DOHH2 (cell line): ENCODE measurements around the gene TMEM30A.

Experiments
- H3F3A ChIP-seq: fragments of 200-600 bp; sonication (generic), shearing (Covaris generic); 2 replicates; pipeline ENCODE4 v1.6.0; 2016; ENCODE audit warnings: antibody characterized with exemption, mild to moderate bottlenecking; ENCODE audit not compliant: control insufficient read depth, insufficient read depth
- H3K27ac ChIP-seq: fragments of 200-600 bp; sonication (generic); 2 replicates; pipeline ENCODE4 v1.5.1; 2014; ENCODE audit warnings: low read depth, mild to moderate bottlenecking, low read length, moderate library complexity
- H3K27me3 ChIP-seq: fragments of 200-600 bp; sonication (generic); 2 replicates; pipeline ENCODE4 v1.6.1; 2014; ENCODE audit warnings: mild to moderate bottlenecking, low read length, mixed read lengths; ENCODE audit not compliant: control insufficient read depth
- H3K36me3 ChIP-seq: fragments of 200-600 bp; sonication (generic); 2 replicates; pipeline ENCODE4 v1.6.1; 2014; ENCODE audit warnings: mild to moderate bottlenecking, low read length, moderate library complexity, mixed read lengths; ENCODE audit not compliant: control insufficient read depth
- H3K4me1 ChIP-seq: fragments of 200-600 bp; sonication (generic); 2 replicates; pipeline ENCODE4 v1.6.1; 2014; ENCODE audit warnings: mild to moderate bottlenecking, low read length, mixed read lengths; ENCODE audit not compliant: control insufficient read depth
- H3K4me2 ChIP-seq: fragments of 200-600 bp; sonication (generic); 2 replicates; pipeline ENCODE4 v1.6.0; 2014; ENCODE audit warnings: mild to moderate bottlenecking, low read length, moderate library complexity
- H3K4me3 ChIP-seq: fragments of 200-600 bp; sonication (generic); 2 replicates; pipeline ENCODE4 v1.5.1; 2014; ENCODE audit warnings: mild to moderate bottlenecking, low read length, mixed read lengths
- H3K79me2 ChIP-seq: fragments of 200-600 bp; sonication (generic); 2 replicates; pipeline ENCODE4 v1.6.1; 2014; ENCODE audit warnings: mild to moderate bottlenecking, low read length, mixed read lengths; ENCODE audit not compliant: control insufficient read depth
- H3K9me2 ChIP-seq: fragments of 200-600 bp; sonication (generic); replicated peaks from 2 replicates; pipeline ENCODE4 v1.6.1; 2014; ENCODE audit warnings: mild to moderate bottlenecking, low read length, mixed read lengths; ENCODE audit not compliant: control insufficient read depth
- H3K9me3 ChIP-seq: fragments of 200-600 bp; sonication (generic); 2 replicates; pipeline ENCODE4 v1.6.1; 2014; ENCODE audit warnings: antibody characterized with exemption, low read length, mixed read lengths; ENCODE audit not compliant: control insufficient read depth, insufficient read depth
- H4K20me1 ChIP-seq: fragments of 200-600 bp; sonication (generic); 2 replicates; pipeline ENCODE4 v1.6.0; 2014; ENCODE audit warnings: low read depth, mild to moderate bottlenecking, antibody characterized with exemption, low read length, moderate library complexity; ENCODE audit not compliant: control insufficient read depth, insufficient read depth
- EZH2phosphoT487 ChIP-seq: fragments of 200-600 bp; sonication (generic); IDR thresholded peaks from 2 replicates; pipeline ENCODE4 v1.6.1; 2017; ENCODE audit warnings: borderline replicate concordance, mild to moderate bottlenecking, antibody characterized with exemption, low read length, moderate library complexity, mixed read lengths
- TF ChIP-seq, protein P1 (sequence below): fragments of 200-600 bp; sonication (generic); IDR thresholded peaks from one replicate; pipeline ENCODE4 v1.5.1; 2014; ENCODE audit warnings: antibody characterized with exemption, mild to moderate bottlenecking, low read depth, low read length; ENCODE audit not compliant: poor library complexity, severe bottlenecking

TMEM30A gene

DNA sequence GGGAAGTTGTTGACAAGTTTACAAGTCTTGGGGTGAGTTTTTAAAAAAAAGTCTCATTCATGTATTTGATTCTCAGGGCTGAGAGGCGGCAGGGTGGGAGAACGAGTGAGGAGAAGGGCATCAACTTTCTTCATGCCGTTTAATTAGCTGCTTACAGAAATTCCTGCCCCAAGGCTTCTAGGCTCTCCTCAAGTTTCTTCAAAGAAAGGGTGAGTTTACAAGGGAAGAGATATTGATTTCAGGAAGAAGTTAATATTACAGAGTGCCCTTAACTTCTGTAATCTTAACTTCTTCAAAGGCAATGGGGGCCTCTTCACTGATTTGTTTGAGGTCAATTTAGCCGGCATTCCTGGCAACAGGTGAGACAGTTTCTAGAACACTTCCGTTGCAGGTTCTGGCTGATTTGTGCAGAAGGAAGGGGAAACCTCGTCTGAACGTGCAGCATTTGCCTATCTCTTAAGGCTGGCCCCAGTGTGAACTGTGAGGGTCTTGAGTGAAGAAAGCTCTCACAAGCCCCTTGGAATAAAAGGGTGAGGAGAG, 75.3 kb downstream of the TMEM30A start:
- Histone ChIP-seq H3K27ac (no peak overlapping the region), H3K9me2 (no peaks in the 10 kb centered on the region), H3K4me2 (no peak overlapping the region), H3F3A (no peaks in the 10 kb centered on the region), H3K4me3 (no peak overlapping the region), H3K27me3 (peaks cover 26% of the 10 kb centered on the region), H3K79me2 (no peaks in the 10 kb centered on the region), H3K9me3 (no peaks in the 10 kb centered on the region), H3K4me1 (no peaks in the 10 kb centered on the region; the same call in 1 of the 2 replicates), H3K36me3 (no peaks in the 10 kb centered on the region), H4K20me1 (no peaks in the 10 kb centered on the region)
- TF ChIP-seq EZH2phosphoT487, result no peak
- TF ChIP-seq, protein P1, sequence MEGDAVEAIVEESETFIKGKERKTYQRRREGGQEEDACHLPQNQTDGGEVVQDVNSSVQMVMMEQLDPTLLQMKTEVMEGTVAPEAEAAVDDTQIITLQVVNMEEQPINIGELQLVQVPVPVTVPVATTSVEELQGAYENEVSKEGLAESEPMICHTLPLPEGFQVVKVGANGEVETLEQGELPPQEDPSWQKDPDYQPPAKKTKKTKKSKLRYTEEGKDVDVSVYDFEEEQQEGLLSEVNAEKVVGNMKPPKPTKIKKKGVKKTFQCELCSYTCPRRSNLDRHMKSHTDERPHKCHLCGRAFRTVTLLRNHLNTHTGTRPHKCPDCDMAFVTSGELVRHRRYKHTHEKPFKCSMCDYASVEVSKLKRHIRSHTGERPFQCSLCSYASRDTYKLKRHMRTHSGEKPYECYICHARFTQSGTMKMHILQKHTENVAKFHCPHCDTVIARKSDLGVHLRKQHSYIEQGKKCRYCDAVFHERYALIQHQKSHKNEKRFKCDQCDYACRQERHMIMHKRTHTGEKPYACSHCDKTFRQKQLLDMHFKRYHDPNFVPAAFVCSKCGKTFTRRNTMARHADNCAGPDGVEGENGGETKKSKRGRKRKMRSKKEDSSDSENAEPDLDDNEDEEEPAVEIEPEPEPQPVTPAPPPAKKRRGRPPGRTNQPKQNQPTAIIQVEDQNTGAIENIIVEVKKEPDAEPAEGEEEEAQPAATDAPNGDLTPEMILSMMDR, result peak; percentile 11

DNA sequence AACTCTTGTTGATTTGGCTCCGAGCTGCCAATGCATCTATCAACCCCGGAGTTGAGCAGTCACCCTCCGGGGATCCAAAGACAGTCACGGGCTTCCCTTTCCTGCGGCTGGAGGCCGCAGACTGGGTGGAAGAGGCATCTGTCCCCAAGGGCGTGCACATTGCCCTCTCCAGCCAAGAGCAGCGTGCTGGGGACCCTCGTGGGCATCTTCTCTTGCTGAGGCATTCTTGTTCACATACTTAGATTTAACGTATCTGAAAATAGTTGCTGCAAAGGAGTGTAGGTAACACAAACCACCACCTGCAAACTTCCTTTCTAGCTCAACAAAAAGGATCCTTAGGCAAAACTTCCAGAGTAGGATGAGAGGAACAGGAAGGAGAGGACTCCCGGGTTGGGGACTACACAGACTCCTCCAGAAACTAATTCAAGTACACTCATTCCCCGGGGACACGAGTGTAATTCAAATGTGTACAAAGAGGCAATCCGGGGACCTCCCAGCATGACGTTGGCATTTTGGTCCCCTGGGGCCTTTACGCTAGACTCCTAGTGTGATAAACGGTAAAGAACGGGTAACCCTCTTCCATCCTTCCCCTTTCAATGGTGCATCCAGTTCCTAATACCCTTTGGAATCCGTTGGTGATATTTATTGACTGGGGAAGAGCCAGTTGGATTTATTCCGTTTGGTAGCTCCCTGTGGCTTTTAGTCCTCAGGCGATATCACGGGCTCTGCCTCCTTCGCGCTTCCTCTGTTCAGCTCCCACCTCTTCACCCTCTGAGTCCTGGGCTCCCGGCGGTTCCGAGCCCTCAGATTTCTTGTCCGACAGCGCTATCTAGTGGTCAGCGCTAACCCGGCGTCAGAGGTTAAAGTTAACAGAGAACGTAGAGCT, 76.1 kb downstream of the TMEM30A start:
- H3K4me1 ChIP-seq, result no peaks in the 10 kb centered on the region; the same call in 1 of the 2 replicates
- H3K79me2 ChIP-seq, result no peaks in the 10 kb centered on the region
- H3K4me2 ChIP-seq, result no peak overlapping the region
- no peaks in the 10 kb centered on the region for H3K9me2 ChIP-seq
- no peak overlapping the region for H3K27ac ChIP-seq
- H3K9me3 ChIP-seq, result no peaks in the 10 kb centered on the region
- H3K36me3 ChIP-seq, result no peaks in the 10 kb centered on the region
- no peak for TF ChIP-seq EZH2phosphoT487
- TF ChIP-seq, protein P1, result peak; percentile 87
- H3F3A ChIP-seq, result no peaks in the 10 kb centered on the region
- H3K27me3 ChIP-seq, result peaks cover 28% of the 10 kb centered on the region
- H3K4me3 ChIP-seq, result no peak overlapping the region
- H4K20me1 ChIP-seq, result no peaks in the 10 kb centered on the region

DNA sequence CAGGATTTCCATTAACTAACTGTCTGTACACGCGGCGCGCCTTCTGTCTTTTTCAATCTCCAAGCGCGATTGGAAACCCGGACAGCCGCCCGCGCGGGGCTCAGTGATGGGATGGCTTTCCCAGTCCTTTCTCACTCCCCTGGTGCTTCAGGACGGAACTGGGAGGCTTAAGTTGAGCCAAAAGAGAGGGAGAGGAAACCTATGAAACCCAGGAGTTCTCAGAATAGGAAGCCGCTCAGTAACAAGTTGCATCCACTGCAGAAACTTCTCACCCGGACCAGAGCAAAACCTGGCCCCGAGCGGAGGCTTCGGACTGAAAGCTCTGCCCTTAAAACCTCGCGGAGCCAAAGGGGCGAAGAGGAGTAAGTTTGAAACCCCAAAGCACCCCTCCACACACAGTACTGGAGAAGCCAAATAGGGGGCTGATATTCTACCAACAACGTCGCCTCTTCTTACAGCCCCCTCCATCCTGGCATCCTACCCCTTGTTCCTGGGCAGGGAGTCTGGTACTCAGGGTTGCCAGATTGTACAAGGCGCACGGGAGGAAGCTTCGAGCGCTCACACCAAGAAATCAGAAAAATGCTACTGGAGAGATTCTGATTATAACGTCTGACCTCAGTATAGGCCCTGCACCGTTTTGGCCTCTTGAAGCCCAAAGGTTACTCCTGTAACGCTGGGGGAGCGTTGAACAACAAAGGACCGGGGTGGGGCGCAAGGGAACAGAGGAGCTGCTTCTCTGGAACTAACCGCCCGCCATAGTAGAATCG, 77.8 kb downstream of the TMEM30A start:
- Histone ChIP-seq H3K36me3 (no peaks in the 10 kb centered on the region), H3K9me3 (no peaks in the 10 kb centered on the region), H3K27me3 (peaks cover 28% of the 10 kb centered on the region), H4K20me1 (no peaks in the 10 kb centered on the region), H3K4me2 (no peak overlapping the region), H3K79me2 (no peaks in the 10 kb centered on the region), H3F3A (no peaks in the 10 kb centered on the region), H3K27ac (no peak overlapping the region), H3K9me2 (no peaks in the 10 kb centered on the region), H3K4me3 (no peak overlapping the region), H3K4me1 (no peaks in the 10 kb centered on the region; the same call in 1 of the 2 replicates)
- TF ChIP-seq, protein P1, result no peak
- no peak for TF ChIP-seq EZH2phosphoT487
